Transverse colon (tissue), 3 donors: ENCODE results near the gene IGFL2.

Experiments
- EP300 ChIP-seq: sonication (generic); formaldehyde crosslinking; IDR thresholded peaks from one replicate; pipeline ENCODE4 v1.6.1; 2017; ENCODE audit warnings: antibody characterized with exemption, low read depth
- POLR2A ChIP-seq: fragments of 450-650 bp; IDR thresholded peaks from one replicate; pipeline ENCODE4 v1.6.1; 2016; ENCODE audit warnings: antibody characterized with exemption, mild to moderate bottlenecking, moderate library complexity
- TF ChIP-seq, protein P1 (sequence below), 5 experiments: fragments of 200-600 bp in 3 of 5; fragments of 450-650 bp in 2 of 5; sonication (generic) in 3 of 5; IDR thresholded peaks; 1 replicate in 2 of 5; 2 replicates in 3 of 5; pipeline ENCODE4 v1.5.1; 2016 to 2017; ENCODE audit warnings: antibody characterized with exemption in 5 of 5, inconsistent platforms in 3 of 5, mild to moderate bottlenecking in 2 of 5, moderate library complexity in 1 of 5

DNA sequence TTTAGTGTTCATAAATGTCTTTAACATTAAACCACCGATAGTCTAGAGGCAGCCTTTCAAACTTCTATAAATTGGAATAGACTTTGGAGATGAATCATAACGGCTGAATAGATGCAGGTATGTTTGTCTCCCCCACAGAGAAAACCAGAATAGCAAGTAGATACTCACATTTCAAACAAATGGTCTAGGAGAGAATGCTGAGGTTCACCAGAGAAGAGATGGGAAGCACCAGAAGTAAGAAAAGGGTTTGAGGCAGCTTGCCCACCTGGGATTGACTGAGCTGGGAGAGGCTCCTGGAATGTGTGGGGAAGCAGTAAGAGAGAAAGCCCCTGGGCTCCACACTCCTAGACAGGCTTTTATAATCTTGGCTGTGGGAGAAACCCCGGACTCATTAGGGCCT lies 29.9 kb upstream of the IGFL2 start:
- TF ChIP-seq, protein P1, sequence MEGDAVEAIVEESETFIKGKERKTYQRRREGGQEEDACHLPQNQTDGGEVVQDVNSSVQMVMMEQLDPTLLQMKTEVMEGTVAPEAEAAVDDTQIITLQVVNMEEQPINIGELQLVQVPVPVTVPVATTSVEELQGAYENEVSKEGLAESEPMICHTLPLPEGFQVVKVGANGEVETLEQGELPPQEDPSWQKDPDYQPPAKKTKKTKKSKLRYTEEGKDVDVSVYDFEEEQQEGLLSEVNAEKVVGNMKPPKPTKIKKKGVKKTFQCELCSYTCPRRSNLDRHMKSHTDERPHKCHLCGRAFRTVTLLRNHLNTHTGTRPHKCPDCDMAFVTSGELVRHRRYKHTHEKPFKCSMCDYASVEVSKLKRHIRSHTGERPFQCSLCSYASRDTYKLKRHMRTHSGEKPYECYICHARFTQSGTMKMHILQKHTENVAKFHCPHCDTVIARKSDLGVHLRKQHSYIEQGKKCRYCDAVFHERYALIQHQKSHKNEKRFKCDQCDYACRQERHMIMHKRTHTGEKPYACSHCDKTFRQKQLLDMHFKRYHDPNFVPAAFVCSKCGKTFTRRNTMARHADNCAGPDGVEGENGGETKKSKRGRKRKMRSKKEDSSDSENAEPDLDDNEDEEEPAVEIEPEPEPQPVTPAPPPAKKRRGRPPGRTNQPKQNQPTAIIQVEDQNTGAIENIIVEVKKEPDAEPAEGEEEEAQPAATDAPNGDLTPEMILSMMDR (IDR thresholded peaks at IDR 0.05), result no peak
- TF ChIP-seq EP300 (no peak), POLR2A (no peak)
